GM19328 (cell line): Measurements from ENCODE around the gene LASP1NB.

Experiments
- ATAC-seq: cut with Tn5 transposase; IDR thresholded peaks from one replicate; pipeline ENCODE4 v1.9.1; 2021; ENCODE audit warnings: mild to moderate bottlenecking, moderate library complexity; ENCODE audit not compliant: unreplicated experiment

Gene LASP1NB

GRCh38 chr17:38925263-38925995, at the start of gene LASP1NB:
Gene LASP1NB (plus strand): TSS chr17:38925614.
- ATAC-seq, result no peak

- ATAC-seq, result no peak
Observed at GRCh38 chr17:38877130-38877851, 48.1 kb upstream of the LASP1NB start.

GRCh38 chr17:38879878-38880665, 45.3 kb upstream of the LASP1NB start:
- ATAC-seq, result no peak

GRCh38 chr17:38881600-38882191, 43.7 kb upstream of the LASP1NB start:
- ATAC-seq, result no peak

GRCh38 chr17:38882870-38883269, 42.5 kb upstream of the LASP1NB start:
- ATAC-seq, result no peak

- no peak for ATAC-seq
Observed at GRCh38 chr17:38883592-38884526, 41.6 kb upstream of the LASP1NB start.

- ATAC-seq, result no peak
Observed at GRCh38 chr17:38885044-38885727, 40.2 kb upstream of the LASP1NB start.

GRCh38 chr17:38885728-38886642, 39.4 kb upstream of the LASP1NB start:
- no peak for ATAC-seq

- no peak for ATAC-seq
Observed at GRCh38 chr17:38886643-38887010, 38.8 kb upstream of the LASP1NB start.

- ATAC-seq, result no peak
Observed at GRCh38 chr17:38888842-38889241, 36.6 kb upstream of the LASP1NB start.

GRCh38 chr17:38889745-38890409, 35.5 kb upstream of the LASP1NB start:
- no peak for ATAC-seq

- no peak for ATAC-seq
Observed at GRCh38 chr17:38890410-38890746, 35.0 kb upstream of the LASP1NB start.

GRCh38 chr17:38891441-38891840, 34.0 kb upstream of the LASP1NB start:
- no peak for ATAC-seq

- no peak for ATAC-seq
Observed at GRCh38 chr17:38892083-38892482, 33.3 kb upstream of the LASP1NB start.

- ATAC-seq, result no peak
Observed at GRCh38 chr17:38892620-38893019, 32.8 kb upstream of the LASP1NB start.

GRCh38 chr17:38893113-38893512, 32.3 kb upstream of the LASP1NB start:
- ATAC-seq, result no peak

GRCh38 chr17:38893607-38894006, 31.8 kb upstream of the LASP1NB start:
- no peak for ATAC-seq

GRCh38 chr17:38894276-38894675, 31.1 kb upstream of the LASP1NB start:
- ATAC-seq, result no peak
